Lung (tissue), 11 donors: ENCODE measurements around the gene KRABD2.

Experiments used
- ATAC-seq: fragments of 200-7000 bp; cut with Tn5 transposase; one replicate; pipeline ENCODE4 v1.9.1; 2020; ENCODE audit warnings: moderate number of reproducible peaks; ENCODE audit not compliant: insufficient read depth, low FRiP score
- DNase-seq, 3 donors: peaks; one replicate each; pipeline ENCODE4 v3.0.0-alpha.2; 2013 to 2017
- H3K27ac ChIP-seq, 2 donors: one replicate each; pipeline ENCODE4 v1.5.1; 2013; ENCODE audit warnings: mild to moderate bottlenecking in 2 of 2, moderate library complexity in 2 of 2, control low read depth in 1 of 2, inconsistent platforms in 1 of 2, low read depth in 1 of 2, low read length in 1 of 2
- H3K27me3 ChIP-seq, 3 donors: one replicate each; pipeline ENCODE4 v1.5.1; 2013; ENCODE audit warnings: low read length in 2 of 3; ENCODE audit not compliant: control insufficient read depth in 3 of 3, insufficient read depth in 3 of 3
- H3K36me3 ChIP-seq, 4 donors: one replicate each; pipeline ENCODE4 v1.5.1; 2013; ENCODE audit warnings: low read length in 4 of 4, mild to moderate bottlenecking in 1 of 4, moderate library complexity in 1 of 4; ENCODE audit not compliant: control insufficient read depth in 4 of 4, insufficient read depth in 4 of 4
- H3K4me1 ChIP-seq, 5 donors: one replicate each; pipeline ENCODE4 v1.5.1; 2013; ENCODE audit warnings: low read length in 5 of 5, mild to moderate bottlenecking in 2 of 5, moderate library complexity in 1 of 5; ENCODE audit not compliant: control insufficient read depth in 5 of 5, insufficient read depth in 5 of 5
- H3K4me3 ChIP-seq: one replicate; pipeline ENCODE4 v1.5.1; 2013; ENCODE audit warnings: mild to moderate bottlenecking, control low read depth, moderate library complexity
- H3K9ac ChIP-seq, 2 donors: one replicate each; pipeline ENCODE4 v1.5.1; 2013; ENCODE audit warnings: low read length in 2 of 2, control low read depth in 1 of 2; ENCODE audit not compliant: insufficient read depth in 1 of 2
- H3K9me3 ChIP-seq, 4 donors: one replicate each; pipeline ENCODE4 v1.5.1; 2013; ENCODE audit warnings: low read length in 3 of 4, mild to moderate bottlenecking in 1 of 4, moderate library complexity in 1 of 4; ENCODE audit not compliant: control insufficient read depth in 4 of 4, insufficient read depth in 3 of 4
- CTCF ChIP-seq: IDR thresholded peaks from 2 replicates; pipeline ENCODE4 v1.5.1; 2012; ENCODE audit warnings: mild to moderate bottlenecking; ENCODE audit errors: control extremely low read depth, extremely low read depth
- WGBS, 2 donors: extraction: QIAGEN DNeasy Blood & Tissue Kit; methylation state at CpG; one replicate each; pipeline ENCODE4 v1.1.7; 2013; 5-methylcytosine and 5-hydroxymethylcytosine counted together
- donor health status: control.
- donor health status: control.
- donor health status: Bipolar disorder and iron deficiency.
- donor health status: healthy.
- donor health status: DM: yes; HTN: yes; CAD: no.

Gene KRABD2

GRCh38 chr17:8345951-8346665, 30.4 kb downstream of the KRABD2 start:
- ATAC-seq, result no peak
- TF ChIP-seq CTCF, result no peak
- no peak overlapping the region for H3K27ac ChIP-seq
- H3K4me3 ChIP-seq, result no peak overlapping the region
- H3K9me3 ChIP-seq, result no peaks in the 10 kb centered on the region
- no peak overlapping the region for H3K9ac ChIP-seq
- no peaks in the 10 kb centered on the region for H3K36me3 ChIP-seq
- no peak for DNase-seq
- H3K4me1 ChIP-seq, result peaks cover 0 to 9% (median 0%) of the 10 kb centered on the region in 5 donors
- H3K27me3 ChIP-seq, result peaks cover 0 to 6% (median 0%) of the 10 kb centered on the region in 3 donors
- 53 to 75% methylated on average over 5 of the region's 5 CpGs for WGBS, 2 donors

GRCh38 chr17:8345052-8345690, 31.3 kb downstream of the KRABD2 start:
- 61 to 68% methylated on average over 6 of the region's 6 CpGs for WGBS, 2 donors
- no peak overlapping the region for H3K27ac ChIP-seq
- H3K4me1 ChIP-seq, result peaks cover 0 to 9% (median 0%) of the 10 kb centered on the region in 5 donors
- DNase-seq (no peak), ATAC-seq (no peak)
- peaks cover 0 to 6% (median 0%) of the 10 kb centered on the region in 3 donors for H3K27me3 ChIP-seq
- no peaks in the 10 kb centered on the region for H3K9me3 ChIP-seq
- no peak for TF ChIP-seq CTCF
- H3K36me3 ChIP-seq, result no peaks in the 10 kb centered on the region
- H3K9ac ChIP-seq, result no peak overlapping the region
- no peak overlapping the region for H3K4me3 ChIP-seq

GRCh38 chr17:8341456-8341855, 35.0 kb downstream of the KRABD2 start:
- Histone ChIP-seq H3K36me3 (no peaks in the 10 kb centered on the region), H3K4me1 (peaks cover 0 to 9% (median 0%) of the 10 kb centered on the region in 5 donors), H3K9ac (no peak overlapping the region), H3K27me3 (peaks cover 0 to 6% (median 0%) of the 10 kb centered on the region in 3 donors), H3K27ac (no peak overlapping the region), H3K4me3 (no peak overlapping the region), H3K9me3 (no peaks in the 10 kb centered on the region)
- WGBS, 2 donors, result 79 to 87% methylated on average over 4 of the region's 4 CpGs
- ATAC-seq (no peak), DNase-seq (no peak)
- no peak for TF ChIP-seq CTCF
